Urothelium cell line (cell line): ENCODE measurements around the gene LRFN2.

Experiments
- DNase-seq: peaks from one replicate; pipeline ENCODE4 v3.0.0; 2011; ENCODE audit warnings: low spot score, mixed read lengths
- FAIRE-seq: peaks from 2 replicates; lab custom pipeline; 2011; peaks lifted over from hg19 to GRCh38; lab: Jason Lieb, UNC

Gene LRFN2

DNA sequence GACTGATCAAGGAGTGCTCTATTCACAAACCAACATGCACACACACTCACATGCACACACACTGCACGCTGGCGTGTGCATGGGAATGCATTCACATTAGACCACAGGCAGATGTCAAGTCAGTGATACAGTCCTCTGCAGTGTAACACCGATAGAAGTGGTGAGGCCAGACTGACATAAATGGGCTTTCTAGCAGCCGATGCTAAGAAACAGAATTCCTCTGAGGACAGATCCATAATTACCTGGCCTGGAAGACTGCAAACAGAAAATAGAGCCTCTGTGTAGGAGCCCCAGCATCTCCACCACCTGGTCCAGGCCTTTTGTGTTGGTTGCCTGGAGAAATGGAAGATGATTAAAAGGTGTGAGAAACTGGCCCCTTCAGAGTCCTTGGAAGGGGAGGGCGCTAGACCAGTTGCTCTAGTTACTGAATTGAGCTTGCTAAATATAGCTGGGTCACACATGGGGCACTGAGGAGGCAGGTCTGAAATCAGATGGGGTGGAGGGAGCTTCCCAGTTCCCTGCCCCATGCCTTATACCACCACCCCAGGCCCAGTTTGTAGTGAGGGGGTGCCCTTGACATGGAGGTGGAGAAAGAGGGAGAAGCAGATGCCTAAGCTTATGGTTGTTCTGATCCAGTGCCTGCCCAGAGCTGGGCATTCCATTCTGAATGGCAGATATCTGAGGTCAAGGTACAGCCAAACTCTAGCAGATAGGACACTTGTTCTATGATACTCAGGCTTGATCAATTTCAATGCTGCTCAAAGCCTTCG is 233.8 kb downstream of the LRFN2 start:
- DNase-seq, result no peak
- FAIRE-seq, result no peak

DNA sequence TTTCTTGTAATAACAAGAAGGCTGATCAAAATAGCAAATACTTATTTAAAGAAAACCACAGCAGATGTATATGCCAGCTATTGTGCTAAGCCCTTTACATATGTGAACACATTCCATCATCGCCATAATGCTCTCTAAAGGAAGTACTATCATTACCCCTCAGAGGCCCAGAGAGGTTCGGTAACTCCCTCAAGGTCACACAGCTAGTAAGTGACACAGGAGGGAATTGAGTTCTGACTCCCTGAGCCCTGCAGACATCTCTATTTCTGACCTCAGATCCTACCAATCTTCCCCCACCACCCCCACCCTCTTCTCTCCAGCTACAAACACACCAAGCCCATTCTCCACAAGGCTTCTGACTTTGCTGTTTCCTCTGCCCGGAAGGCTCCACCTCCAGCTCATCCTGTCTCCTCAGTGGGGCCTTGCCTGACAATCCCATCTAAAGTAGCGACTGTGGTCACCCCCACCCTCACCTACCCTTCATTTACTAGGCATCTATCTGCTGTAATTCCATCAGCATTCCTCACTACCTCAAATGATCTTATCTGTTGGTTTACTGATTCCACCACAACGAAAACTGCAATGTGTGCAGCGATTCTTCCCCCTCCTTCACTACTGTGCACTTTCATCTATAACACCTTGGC is 234.5 kb downstream of the LRFN2 start:
- no peak for DNase-seq
- no peak for FAIRE-seq

DNA sequence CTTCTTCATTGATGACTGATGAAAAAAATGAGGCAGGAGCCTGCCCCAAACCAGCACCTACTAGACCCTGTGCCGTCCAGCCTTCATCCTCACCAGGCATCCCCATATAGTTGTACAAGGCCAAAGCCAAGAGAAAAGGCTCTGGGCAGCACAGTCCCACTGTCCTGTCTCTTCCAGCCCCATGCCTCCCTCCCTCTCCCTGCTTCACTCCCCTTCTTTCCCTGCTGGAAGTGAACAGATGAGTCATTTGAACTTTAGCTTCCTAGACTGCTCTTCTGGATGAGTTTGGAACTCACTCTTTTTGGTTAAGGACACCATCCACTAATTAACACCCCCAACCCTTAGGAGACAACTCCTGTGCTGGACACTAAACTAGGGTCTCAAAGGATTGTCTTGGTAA is 235.2 kb downstream of the LRFN2 start:
- no peak for FAIRE-seq
- peak; percentile 28 for DNase-seq

DNA sequence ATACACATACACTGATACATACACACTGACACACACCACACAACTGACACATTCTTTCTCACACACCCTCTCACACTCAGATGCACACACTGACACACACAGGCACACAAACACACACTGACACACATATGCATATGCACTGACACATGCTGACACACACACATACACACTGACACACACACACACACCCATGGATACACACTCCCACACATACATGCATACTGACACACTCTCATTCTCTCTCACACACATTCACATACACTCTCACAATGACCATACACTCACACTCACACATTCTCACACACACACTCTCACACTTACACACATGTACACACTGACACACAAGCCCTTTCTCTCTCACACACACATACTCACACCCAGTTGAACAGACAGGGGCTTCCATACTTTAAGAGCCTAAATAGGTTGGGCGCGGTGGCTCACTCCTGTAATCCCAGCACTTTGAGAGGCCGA is 236.4 kb downstream of the LRFN2 start:
- no peak for DNase-seq
- no peak for FAIRE-seq

DNA sequence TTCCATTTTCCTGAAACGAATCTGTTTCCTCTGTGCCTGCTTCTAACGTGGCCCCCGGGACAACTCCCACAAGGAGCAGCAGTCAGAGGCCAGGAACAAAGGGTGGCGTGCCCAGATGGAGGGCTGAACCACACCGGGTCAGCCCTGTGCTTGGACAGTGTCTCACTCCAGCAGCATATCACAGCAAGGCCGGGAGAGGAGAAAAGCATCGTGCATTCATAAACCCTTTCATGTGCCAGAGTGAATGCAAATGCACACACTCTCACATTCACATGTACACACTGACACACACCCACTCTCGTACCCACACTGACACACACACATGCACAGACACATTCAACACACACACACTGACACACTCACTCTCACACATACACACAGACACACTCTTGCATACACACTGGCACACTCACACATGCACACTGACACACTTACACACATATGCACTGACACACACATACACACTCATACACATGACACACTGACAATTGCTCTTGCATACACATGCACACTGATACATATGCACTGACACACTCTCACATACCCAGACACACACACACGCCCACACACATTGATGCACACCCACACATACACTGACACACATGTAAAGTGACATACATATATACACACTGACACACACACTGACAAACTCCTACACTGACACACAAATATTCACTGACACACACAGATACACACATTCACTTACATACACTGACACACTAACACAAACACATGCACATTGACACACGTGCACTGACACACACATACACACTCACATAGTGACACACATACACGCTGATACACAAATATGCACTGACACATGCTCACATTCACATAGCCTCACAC is 237.0 kb downstream of the LRFN2 start:
- DNase-seq (peak; percentile 3), FAIRE-seq (peak; percentile 98)

DNA sequence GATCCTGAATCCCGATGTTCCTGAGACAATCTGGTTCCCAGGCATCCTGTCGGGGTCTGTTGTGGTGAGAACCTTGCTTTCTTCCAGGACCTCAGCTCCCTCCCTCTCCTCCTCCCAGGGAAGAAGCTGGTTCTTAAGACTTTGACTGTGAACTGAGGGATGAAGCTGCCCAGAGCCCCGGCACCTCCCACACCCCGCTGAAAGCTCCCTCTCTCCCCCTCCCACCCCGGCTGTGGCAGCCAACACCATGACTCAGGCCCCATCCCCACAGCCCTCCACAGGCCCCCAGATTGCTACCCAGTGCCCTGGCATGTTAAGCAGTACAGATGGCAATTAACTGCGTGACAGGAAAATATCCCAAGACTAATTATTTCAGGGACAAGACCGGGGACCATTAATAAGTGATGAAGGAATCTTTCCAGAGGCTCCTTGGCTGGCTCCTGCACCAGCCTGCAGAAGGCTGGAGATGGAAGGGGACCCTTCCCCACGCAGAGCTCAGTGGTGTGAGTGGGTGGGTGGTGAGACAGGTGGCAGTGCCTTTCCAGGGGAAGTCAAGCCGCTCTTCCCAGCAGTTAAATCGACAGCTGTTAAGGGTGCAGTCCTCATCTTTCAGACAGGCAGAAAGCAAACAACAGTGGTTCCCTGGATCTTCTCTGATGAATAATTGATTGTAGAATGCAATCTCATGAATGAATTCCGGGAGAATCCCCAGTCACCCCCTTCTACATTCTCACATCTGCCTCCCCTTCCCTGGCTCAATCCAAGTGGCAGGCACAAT is 237.9 kb downstream of the LRFN2 start:
- DNase-seq, result peak; percentile 47
- no peak for FAIRE-seq

DNA sequence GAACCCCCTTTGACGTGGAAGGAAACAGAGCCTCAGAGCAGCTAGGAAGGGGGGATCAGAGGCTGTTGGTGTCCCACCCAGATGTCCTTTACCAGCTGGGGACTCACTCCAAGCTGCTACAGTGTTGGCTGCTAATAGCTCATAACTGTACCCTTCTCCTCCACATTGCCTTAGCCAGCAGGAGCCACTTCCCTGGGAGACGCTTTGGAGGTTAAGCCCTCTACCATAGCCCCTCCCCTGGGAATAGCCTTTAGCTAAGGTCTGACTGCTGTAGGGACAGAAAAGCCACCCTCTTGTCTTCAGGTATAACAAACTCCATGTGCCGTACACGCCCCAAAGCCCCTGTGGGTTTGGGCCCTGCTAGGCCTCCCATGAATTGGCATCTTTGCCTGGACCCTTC is 238.6 kb downstream of the LRFN2 start:
- FAIRE-seq, result no peak
- no peak for DNase-seq

DNA sequence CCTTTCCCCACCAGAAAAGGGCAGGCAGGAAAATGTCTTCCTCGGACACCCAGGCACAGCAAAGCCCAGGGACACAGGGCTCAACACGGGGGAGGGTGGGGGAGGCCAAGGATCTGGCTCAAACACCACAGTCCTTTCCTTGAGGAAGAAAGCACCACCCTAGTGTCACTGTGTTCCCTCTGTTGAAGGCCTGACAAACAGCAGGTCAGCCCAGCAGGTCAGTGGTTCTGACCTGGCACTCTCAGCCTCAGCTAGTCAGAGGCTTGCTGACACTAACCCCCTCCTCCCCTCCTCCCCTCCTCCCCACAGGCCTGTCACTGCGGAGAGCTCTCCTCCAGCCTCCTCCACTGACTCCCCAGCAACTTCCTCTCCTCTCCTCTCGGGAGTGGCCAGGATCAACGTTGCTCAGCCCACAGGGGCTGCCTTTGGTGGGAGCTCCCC is 239.6 kb downstream of the LRFN2 start:
- DNase-seq, result no peak
- FAIRE-seq, result no peak

DNA sequence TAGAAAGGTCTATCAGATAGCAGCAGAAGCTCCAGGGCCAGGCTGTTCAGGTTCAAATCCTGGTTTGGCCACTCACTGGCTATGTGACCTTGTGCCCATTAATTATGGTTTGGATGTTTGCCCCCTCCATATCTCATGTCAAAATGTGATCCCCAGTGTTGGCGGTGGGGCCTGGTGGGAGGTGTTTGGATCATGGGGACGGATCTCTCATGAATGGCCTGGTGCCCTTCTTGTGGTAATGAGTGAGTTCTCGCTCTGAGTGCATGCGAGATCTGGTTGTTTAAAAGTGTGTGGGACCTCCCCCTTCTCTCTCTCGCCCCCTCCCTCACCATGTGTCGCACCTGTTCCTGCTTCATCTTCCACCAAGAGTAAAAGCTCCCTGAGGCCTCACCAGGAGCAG is 240.9 kb downstream of the LRFN2 start:
- DNase-seq (no peak), FAIRE-seq (no peak)

DNA sequence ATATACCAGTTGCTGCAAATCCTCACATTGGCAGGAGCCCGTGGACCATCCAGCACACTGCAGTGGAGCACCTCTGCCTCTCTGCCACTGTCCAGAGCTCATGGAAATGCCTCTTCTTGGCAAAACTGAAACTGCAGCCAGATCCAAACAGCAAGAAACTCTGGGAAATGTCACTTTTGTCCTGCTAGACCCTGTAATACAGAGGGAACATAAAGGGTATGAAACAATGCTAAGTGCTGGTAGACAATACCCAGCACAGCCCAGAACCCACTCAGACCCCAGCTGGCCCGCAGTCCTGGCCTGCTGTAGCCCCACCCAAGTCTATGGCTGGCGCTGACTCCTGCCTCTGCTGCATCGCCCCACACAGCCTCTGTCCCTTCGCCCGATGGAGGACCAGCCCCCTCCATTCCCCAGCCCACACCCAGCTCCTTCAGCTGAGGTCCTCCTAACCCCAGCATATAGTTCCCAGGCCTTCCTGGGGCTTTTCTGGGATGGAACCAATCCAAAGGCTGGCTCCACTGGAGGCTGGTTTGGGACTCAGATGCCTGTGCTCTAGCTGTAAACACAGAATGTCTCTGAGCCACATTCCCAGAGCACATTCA is 242.5 kb downstream of the LRFN2 start:
- no peak for FAIRE-seq

DNA sequence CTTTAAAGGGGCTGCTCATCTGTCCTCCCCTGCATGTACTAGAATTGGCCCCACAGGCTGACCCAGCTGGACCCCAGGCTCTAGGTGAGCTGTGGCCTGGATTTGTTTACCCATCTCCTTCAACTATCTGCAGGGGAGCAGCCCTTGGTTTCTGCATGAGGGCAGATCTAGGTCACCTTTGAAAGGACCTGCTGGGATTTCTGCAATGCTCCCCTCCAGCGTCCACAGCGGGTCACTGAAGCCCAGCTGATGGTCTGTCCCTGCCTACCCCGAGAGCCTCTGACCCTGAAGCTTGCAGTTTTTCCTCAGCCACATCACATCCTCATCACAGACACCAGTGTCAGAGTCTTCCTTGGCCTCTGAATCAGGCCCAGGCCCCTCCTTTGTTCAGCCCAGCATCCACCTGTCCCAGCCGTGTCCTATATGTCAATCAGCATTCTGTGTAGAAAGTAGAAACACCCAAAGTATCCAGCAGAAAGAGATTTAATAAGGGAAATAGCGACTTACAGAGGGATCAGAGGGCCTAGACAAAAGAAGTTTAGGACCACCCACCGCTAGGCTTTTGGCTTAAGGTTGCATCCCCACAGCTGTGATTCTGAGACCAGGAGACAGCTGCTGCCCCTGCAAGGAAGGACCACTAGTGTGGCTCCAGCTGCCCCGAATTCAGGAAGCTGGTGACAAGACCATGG is 243.1 kb downstream of the LRFN2 start:
- FAIRE-seq, result no peak
- DNase-seq, result no peak

More for the DNA sequence above, 242.5 kb downstream of the LRFN2 start:
- DNase-seq, result no peak

DNA sequence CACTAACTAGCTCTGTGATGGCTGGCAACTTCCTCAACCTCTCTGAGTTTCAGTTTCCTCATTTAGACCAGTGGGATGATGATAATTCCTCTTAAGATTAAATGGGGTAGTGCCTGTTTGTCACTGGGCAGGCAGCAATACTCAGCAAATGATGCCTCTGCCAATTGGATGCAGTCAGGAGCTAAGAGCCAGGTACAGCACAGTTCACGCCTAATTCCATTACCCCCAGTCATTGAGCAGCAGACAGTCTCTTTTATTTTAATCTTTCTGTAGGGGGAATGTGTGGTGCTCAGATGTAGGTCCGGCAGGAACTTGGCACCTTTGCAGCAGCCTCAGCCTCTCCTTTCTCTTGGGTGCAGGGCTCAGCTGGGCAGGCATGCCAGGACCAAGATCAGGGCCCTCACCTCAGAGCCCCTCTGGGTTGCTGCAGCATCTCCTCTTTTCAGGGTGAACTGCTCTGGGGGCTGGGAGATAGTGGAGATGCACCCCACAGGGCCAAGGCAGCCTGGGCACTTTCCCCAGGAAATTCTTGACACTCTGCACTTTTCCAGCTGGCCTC is 243.8 kb downstream of the LRFN2 start:
- FAIRE-seq (no peak), DNase-seq (no peak)

DNA sequence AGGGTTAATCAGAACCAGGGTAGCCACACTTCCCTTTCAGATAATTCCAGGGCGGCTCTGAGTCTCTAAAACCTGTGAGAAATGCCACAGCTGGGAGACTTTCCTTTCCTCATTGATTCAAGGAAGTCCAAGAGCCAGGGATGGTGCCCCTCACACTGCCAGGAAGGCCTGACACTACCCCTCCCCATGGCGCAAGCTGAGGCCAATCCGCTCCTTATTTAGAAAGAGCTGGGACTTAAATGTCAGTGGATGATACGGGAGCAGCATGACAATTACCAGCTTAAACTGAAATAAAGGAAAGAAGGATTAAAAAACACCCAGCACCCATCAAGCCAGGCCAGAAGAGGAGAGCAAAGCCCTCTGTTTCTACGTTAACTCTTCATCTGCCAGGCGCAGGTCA is 244.4 kb downstream of the LRFN2 start:
- DNase-seq (no peak), FAIRE-seq (no peak)

DNA sequence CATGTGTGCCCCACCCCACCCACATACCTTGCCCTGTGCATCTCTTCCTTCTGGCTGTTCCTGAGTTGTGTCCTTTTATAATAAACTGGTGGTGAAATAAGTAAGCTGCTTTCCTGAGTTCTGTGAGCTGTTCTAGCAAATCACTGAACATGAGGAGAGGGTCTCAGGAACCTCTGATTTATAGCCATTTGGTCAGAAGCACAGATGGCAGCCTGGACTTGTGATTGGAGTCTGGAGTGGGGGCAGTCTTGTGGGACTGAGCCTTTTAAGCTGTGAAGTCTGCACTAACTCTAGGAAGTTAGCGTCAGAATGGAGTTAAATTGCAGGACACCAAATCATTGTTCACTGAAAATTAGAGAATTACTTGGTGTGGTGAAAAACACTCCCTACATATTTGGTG is 245.4 kb downstream of the LRFN2 start:
- no peak for FAIRE-seq
- DNase-seq, result no peak
